Measurements from ENCODE around the gene FNIP1.
"Not testable (repeated sequence)": the region's sequence is repeated elsewhere in the genome, so short reads cannot be mapped to it uniquely, and the experiment has no call there.

The FNIP1 gene

DNA sequence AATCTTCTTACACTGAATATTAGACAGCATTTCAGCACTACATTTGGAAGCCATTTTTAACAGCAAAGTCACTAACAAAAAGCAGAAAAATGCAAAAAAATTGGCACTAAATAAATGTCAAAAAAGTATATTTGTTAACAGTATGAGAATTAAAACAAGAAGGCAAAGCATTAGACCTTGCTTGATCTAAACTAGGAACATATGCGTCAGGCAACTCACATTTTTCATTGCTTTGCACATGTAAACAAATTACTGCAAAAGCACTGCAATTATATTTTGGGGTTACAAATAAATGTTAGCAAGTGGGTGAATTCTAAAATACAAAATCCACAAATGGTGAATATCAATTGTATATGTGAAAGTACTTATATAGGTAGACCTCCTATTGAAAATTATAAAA lies 112.8 kb downstream of the FNIP1 start:
- no peak for DNase-seq (ENCODE audit: low read depth)

DNA sequence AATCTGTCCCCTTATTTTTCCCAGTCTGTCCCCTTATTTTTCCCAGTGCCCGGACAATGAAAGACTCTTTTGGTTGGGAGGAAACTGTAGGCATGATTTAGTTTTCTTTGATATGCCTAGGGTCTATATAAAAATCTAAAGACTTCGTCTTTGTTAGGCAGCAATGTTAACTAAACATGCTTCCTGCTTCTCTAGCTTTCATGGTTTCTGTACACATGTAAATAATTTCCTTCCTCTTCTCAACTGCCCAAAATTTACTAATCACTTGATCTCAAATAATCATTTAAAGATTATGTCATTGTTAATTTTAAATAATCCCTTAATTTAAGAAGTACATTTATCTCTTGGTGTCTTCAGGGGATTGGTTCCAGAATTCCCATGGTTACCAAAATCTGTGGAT lies 114.0 kb downstream of the FNIP1 start:
- DNase-seq (ENCODE audit: low read depth), result no peak

DNA sequence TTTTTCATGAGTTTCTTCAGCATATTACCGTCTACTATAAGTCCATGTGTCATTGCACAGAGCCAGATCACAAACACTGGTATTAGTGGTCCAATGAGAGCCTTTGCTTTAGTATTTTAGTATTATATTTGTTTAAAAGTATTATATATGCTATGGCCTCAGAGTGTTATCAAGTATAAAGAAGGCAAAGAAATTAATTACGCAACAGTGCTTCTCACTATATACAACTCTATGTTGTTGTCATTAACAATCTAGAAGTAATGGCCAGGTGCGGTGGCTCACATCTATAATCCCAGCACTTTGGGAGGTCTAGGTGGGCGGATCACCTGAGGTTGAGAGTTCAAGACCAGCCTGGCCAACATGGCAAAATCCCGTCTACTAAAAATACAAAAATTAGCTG lies 114.6 kb downstream of the FNIP1 start:
- no peak for DNase-seq (ENCODE audit: low read depth)

DNA sequence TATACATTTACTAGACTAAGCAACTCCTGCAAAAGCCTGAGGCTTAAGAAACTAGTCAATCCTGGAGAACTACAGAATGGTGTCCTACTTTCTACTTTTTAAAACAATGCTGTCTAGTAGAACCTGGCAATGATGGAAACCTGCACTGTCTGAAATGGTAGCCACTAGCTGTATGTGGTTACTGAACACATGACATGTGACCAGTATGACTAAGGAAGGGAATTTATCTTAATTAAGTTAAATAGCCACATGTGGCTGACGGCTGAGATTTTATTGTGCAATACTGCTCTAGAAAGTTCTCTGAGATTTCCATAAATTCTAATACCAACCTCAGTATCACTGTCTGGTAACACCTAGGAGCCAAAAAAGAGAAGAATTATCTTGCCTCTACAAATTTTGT lies 116.9 kb downstream of the FNIP1 start:
- no peak for DNase-seq (ENCODE audit: low read depth)

DNA sequence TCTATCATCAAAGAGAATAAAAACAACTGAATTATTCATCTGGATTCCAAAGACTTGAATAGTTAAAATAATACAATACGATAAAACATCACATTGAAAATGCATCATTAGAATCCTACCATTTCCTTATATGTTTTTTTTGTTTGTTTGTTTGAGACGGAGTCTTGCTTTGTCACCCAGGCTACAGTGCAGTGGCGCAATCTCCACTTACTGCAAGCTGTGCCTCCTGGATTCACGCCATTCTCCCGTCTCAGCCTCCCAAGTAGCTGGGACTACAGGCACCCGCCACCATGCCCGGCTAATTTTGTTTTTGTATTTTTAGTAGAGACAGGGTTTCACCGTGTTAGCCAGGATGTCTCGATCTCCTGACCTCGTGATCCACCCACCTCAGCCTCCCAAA lies 118.5 kb downstream of the FNIP1 start:
- DNase-seq (ENCODE audit: low read depth), result not testable (repeated sequence)

DNA sequence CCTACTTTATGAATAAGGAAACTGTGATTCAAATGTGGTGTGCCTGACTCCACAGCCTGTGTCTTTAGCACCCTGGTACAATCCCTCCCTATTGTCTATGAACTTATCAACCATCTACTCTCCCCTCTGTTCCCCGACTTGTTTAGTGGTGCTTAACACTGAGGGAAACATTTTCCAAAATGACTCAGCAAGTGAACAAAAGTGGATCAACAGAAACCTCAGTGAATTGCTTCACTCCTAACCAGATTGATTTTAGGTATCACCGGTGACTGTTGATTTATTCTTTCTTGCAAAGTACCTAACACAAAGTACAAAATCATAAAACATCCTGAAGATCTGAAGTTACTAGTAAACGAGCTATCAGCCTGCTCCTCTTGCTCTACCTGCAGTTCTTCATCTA lies 119.7 kb downstream of the FNIP1 start:
- DNase-seq (ENCODE audit: low read depth), result no peak

DNA sequence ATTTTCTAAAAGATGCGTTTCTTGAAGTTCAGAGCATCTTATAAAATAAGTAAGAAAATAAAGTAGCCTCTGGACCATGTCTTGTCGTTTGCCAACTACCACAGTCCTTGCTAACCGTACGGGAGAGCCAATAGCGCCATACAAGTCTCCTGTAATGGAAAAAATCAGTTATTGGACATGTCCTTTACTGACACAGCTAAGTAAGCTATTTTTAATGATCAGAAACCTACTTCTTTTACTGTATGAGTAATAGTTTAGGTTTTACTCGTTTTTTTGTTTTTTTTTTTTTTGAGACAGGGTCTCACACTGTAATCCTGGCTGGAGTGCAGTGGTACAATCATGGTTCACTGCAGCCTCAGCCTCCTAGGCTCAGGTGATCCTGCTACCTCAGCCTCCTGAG lies 124.0 kb downstream of the FNIP1 start:
- DNase-seq (ENCODE audit: low read depth), result no peak

DNA sequence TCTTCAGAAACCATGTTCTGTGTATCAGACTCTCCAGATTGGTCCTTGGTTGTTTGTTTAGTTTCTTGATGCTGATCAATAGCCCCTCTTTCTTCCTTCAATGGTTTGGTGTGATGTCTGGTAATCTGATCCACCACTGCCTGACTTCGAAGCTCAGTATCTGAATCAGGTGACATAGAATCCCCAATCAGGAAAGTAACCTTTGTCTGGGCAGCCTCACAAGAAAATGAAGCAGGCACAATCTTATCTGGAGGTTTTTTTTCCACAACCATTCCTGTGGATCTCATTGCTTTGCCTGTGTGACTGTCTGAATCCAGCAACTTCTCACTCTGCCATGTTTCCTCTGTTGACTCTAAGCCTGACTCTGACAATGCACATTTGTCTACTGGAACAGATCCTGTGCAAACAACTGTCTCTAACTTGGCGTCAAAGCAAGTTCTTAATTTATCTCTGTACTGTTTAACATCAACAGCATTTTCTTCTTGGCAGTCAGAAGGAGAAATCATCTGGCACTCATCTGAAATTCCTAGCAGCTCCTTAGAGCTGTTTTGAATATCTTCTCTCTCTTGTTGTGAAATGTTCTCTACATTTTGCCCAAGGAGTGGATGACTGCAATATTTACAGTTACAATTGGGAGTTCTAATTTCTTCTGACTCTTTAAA lies 124.7 kb downstream of the FNIP1 start:
- no peak for DNase-seq (ENCODE audit: low read depth)

DNA sequence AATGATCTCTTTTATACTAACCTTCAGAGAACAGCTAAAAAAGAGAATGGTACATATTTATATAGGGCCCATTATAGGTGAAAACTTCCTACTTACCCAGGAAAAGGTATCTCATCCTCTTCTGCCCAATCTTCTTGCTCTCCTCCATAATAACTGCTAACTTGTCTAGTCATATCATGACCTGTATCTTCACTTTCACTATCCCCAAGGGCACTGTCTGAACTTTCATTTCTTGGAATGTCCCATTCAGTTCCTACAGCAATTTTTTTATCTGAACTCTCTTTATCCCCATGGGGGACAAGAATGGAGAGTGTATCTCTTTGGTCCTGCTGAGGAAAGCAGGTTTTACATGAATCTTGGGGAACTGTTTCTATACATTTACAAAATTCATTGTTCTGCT lies 125.4 kb downstream of the FNIP1 start:
- DNase-seq (ENCODE audit: low read depth), result no peak

DNA sequence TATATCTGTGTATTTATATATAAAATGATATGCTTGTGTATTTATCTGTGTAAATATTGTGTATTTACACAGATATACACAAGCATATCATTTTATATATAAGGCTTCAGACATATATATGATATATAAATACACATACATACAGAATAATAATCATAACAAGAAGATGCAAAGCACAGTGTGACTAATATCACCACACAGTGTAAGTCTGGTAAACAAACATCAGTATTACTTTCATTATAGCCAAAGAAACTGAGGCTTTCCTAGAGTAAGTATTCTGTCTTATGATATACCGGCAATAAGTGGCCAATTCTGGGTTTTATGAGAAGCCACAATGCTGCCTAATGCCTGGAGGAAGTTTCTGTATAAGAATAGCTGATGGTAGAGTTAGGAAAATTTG lies 131.9 kb downstream of the FNIP1 start:
- DNase-seq (ENCODE audit: low read depth), result no peak

DNA sequence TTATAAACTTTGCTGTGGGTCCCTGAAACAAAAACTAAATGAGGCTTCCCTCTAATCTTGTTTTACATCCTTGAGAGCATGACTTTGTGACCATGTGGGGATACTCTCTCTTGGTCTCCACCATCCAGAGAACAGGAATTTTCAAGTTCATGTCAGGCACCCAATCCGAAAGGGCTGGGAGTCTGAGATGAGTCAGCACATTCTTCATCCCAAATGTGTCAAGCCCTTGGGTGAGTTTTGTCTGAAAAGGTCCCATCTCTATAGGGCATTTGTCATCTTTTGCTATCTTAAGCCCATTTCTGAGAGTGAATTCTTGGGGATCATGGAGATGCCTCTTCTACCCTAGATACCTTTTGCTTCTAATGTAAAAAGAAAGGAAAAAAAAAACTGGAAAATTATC lies 134.9 kb downstream of the FNIP1 start:
- DNase-seq (ENCODE audit: low read depth), result no peak

DNA sequence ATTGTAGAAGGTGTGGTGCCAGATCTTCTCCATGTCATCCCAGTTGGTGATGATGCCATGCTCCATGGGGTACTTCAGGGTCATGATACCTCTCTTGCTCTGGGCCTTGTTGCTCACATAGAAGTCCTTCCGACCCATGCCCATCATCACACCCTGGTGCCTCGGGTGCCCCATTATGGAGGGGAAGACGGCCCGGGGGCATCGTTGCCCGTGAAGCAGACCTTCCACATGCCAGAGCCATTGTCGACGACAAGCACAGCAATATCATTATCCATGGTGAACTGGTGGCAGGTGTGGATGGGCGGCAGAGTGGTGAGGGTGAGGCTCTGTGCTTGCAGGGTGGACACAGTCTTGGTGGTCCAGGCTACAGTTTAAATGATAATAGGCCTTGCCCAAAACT lies 137.0 kb downstream of the FNIP1 start:
- DNase-seq (ENCODE audit: low read depth), result no peak

DNA sequence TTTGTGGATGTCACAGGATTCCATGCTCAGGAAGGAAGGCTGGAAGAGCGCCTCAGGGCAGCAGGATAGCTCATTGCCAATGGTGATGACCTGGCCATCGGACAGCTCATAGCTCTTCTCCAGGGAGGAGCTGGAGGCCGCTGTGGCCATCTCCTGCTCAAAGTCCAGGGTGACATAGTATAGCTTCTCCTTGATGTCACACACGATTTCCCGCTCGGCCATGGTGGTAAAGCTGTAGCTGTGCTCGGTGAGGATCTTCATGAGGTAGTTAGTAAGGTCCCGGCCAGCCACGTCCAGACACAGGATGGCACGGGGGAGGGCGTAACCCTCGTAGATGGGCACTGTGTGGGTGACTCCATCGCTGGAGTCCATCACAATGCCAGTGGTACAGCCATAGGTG lies 137.5 kb downstream of the FNIP1 start:
- no peak for DNase-seq (ENCODE audit: low read depth)

DNA sequence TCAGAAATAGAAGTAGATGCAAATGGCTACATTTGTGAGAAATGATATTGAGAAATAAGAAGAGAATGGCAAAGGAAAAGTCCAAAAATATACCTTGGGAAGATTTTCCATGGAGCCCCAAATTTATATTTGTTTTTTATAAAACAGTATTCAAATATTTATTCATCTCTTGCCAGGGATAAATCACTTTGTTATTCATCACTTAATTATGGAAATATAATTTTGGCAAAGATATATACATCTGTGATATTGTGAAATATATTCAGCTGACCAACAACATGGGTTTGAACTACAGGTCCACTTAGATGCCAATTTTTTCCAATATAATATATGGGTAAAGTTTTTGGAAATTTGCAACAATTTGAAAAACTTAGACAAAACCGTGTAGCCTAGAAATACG lies 142.0 kb downstream of the FNIP1 start:
- no peak for DNase-seq (ENCODE audit: low read depth)

DNA sequence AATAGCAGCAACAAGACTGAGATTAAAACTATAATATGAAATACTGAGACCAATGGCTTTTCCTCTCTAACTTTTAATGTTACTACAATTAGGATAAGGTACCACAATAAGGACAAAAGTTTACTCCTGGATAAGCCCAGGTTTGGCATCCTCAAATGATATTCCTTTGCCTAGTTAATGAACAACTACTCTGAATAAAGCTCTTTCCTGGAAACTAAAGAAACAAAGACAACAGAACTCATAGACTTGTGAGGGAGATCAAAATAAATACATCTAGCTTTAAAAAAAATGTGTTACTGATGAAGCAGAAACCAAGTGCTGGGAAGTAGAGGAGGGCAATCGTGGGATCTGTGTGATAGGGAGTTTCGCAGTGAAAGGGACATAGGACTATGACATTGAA lies 142.5 kb downstream of the FNIP1 start:
- DNase-seq (ENCODE audit: low read depth), result no peak

DNA sequence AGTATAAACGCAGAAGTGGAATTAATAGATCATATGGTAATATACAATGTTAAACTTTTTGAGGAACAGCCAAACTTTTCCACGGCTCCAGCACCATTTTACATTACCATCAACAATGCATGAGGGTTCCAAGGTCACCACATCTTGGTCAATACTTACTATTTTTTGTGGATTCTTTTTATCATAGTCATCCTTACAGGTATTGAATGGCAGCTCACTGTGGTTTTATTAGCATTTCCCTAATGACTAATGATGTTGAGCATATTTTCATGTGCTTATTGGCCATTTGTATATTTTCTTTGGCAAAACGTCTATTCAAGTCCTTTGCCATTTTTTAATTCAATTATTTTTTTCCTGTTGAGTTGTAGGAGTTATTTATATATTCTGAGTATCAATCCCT lies 147.7 kb downstream of the FNIP1 start:
- no peak for DNase-seq (ENCODE audit: low read depth)

DNA sequence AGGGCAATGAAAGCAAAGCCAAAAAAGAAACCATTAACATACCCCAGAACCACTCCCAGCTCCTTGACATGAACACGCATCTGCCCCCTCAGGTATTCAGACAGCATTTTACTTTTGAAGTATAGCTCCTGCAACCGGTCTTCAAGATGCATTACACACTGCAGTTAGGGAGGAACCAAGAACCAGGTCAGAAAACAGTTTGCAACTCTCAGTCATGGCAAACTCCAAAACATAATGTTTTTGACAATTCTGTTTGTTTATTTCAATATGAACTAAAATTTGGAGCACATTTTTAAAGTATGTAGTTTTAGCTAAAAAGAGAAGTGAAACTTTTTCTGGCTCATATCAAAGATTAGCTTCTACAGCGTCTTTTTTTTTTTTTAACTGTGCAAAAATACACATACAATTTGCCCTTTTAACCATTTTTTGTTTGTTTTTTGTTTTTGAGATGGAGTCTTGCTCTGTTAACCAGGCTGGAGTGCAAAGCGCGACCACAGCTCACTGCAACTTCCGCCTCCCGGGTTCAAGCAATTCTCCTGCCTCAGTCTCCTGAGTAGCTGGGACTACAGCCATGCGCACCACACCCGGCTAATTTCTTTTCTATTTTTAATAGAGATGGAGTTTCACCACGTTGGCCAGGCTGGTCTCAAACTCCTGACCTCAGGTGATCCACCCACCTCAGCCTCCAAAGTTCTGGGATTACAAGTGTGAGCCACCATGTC lies 149.6 kb downstream of the FNIP1 start:
- no peak for DNase-seq (ENCODE audit: low read depth)

DNA sequence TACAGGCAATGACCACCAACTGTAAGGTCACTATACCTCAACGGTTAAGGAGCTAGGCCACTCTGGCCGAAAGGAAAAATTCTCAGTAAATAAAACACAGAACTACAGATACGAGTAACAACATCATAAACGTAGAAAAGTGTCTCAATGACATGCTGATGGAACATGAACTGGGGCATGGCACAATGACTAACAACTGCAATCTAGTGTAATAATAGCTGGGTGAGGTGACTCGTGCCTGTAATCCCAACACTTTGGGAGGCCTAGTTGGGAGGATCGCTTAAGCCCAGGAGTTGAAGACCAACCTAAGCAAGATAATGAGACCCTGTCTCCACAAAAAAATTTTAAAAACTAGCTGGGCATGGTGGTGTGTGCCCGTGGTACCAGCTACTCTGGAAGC lies 152.0 kb downstream of the FNIP1 start:
- DNase-seq (ENCODE audit: low read depth), result no peak

DNA sequence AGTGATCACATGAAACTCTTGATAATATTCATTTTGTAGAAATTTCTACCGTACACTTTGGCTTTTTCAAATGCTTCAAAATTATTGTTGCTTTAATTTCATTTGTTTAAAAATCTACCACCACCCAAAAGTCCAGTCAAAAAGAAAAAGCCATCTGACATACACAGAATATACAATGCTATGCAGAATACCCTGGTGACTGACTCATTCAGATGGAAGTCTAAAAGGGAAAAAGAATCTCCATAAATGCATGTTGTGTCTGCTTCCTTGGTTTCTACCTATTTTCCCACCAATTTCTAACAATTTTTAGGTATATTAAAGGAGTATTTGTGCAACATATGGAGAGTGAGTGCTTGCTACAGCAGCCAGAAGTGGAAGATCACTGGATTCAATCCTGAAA lies 152.4 kb downstream of the FNIP1 start:
- DNase-seq (ENCODE audit: low read depth), result no peak

DNA sequence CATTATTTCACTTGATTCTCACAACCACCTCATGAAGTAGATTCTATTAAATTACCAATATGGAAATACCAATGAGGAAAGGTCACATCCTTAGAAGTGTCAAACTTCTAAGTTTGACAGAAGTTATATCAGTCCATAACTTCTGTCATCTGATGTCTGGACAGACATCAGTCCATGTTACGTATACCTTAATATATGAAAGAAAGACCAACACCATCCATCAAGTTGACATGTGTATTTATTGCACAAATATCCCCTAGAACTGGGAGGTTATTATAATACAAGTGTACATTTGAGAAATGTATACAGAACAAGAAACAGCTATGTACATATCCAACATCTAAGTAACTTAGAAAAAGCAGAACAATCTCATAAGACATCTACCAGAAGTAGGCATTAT lies 155.3 kb downstream of the FNIP1 start:
- no peak for DNase-seq (ENCODE audit: low read depth)

DNA sequence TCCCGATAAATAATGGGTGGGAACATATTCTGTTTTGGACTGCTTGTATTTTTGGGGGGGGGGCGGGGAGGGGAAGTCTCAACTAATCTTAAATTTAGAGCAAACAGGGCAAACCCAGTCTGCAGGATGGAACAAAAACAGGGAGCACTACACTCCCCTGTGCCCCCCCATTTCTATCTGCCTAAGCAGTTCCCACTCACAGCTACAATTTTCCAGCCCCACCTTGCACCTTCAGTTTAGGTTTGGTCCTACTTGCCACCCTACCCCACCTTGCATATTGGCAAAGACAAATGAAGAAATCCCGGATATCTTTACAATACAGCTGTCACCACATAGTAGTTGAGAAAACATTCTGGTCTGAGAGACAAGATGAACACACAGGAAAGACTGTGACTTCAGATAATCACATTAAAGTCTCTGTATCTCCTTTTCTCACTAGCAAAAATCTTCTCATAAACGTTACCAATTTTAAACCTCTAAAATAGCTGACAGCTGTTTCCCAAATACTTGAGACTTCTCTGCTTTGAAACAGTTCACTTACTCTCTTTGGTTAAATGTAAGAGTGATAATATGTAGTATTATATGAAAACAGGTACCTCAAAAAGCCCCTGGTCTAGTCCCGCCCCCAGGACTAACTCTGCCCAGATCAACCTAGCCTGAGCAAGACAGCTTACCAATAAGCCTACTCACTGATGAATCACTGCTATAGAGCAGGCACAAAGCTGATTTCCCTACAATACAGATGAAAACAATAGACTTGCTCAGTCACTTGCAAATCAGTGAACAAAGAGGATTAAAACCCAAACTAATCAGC lies 156.6 kb downstream of the FNIP1 start:
- DNase-seq (ENCODE audit: low read depth), result peak; percentile 28

DNA sequence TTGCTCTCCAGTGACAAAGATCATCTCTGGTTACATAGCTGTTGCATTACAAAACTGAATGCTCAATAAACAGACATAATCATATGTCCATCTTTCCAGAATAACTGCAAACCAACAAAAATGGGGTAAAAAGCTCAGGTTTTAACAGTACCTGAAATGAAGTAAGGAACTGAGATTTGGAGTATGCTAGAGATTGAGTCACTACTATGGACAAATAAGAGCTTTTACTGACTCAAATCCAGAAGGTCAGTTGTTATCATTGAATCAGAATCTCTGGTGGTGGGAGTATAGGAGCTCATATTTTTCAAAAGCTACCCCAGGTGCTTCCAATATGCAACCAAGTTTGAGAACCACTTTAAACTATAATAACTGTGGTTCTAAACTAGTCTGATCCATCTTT lies 157.7 kb downstream of the FNIP1 start:
- DNase-seq (ENCODE audit: low read depth), result no peak

DNA sequence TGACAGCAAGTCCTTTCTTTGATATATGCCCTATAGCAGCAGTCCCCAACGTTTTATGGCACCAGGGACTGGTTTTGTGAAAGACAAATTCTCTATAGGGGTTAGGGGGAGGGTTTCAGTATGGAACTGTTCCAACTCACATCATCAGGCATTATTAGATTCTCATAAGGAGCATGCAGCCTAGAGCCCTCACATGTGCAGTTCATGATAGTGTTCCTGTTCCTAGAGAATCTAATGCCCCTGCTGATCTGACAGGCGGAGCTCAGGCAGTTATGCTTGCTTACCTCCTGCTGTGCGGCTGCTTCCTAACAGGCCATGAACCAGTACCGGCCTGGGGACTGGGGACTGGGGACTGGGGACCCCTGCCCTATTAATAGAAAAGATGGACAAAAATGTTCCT lies 159.1 kb downstream of the FNIP1 start:
- no peak for DNase-seq (ENCODE audit: low read depth)

All from stimulated activated CD8-positive, alpha-beta memory T cell treated with anti-CD3 and anti-CD28 coated beads, Interleukin-12 subunit alpha, Interleukin-12 subunit beta, amount 100 ng/mL, for 1 hour (primary cell).